ENCODE results near the gene S100A5.

Gene S100A5

DNA sequence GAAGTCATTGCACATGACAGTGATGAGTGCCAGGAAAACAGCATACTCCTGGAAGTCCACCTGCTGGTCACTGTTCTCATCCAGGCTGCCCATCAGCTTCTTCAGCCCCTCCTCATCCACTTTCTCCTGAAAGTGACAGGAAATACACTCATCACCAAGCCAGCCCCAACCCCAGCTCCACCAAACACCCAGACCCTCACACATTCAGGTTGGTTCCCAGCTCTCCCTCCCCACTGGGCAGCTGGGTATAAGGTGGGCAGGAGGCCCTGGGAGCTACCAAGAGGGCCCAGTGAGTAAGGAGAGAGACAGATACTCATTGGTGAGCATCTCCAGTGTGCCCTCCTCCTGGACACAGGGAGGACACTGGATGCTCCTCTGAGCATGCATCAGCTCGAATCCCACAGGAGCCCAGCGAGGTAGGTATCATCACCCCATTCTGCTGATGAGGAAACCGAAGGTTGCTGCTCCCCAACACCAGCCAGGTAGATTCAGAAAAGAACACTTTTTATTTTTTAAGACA, 20.8 kb upstream of the S100A5 start:
- no peak for DNase-seq
- peaks cover 2% of the 10 kb centered on the region for H3K4me1 ChIP-seq (ENCODE audit: control insufficient read depth, low read depth, low read length)
- H3K4me3 ChIP-seq (ENCODE audit: low read length), result no peak overlapping the region
- H3K79me1 ChIP-seq (ENCODE audit: low read length), result no peaks in the 10 kb centered on the region
- no peaks in the 10 kb centered on the region for H3K79me2 ChIP-seq (ENCODE audit: control insufficient read depth, insufficient read depth, low read length)
- H3K56ac ChIP-seq (ENCODE audit: low read length), result no peak overlapping the region
- no peaks in the 10 kb centered on the region for H3K27me3 ChIP-seq (ENCODE audit: insufficient read depth, low read length, poor library complexity)
- no peak overlapping the region for H3K18ac ChIP-seq (ENCODE audit: low read length)
- H2BK15ac ChIP-seq (replicated peaks; ENCODE audit: low read depth), result no peak overlapping the region
- no peak overlapping the region for H3K4me2 ChIP-seq (ENCODE audit: low read length)
- no peak overlapping the region for H3K9ac ChIP-seq (ENCODE audit: low read length)
- H3K36me3 ChIP-seq (ENCODE audit: control insufficient read depth, insufficient read depth, low read length), result no peaks in the 10 kb centered on the region
- no peak overlapping the region for H3K4ac ChIP-seq (ENCODE audit: low read depth, low read length)
- H4K5ac ChIP-seq (ENCODE audit: low read length), result no peak overlapping the region
- H4K8ac ChIP-seq (ENCODE audit: low read depth, low read length), result no peak overlapping the region
- no peak overlapping the region for H3K23ac ChIP-seq (ENCODE audit: low read length)
- H3K27ac ChIP-seq (ENCODE audit: low read depth, low read length), result no peak overlapping the region
- no peak overlapping the region for H2BK120ac ChIP-seq (ENCODE audit: low read depth, low read length)
- H2AK5ac ChIP-seq (ENCODE audit: low read length), result no peak overlapping the region
- no CpG with 5 or more reads among the region's 3 CpGs for WGBS (ENCODE audit: extremely low coverage, insufficient coverage, low lambda C conversion rate)
- H2BK5ac ChIP-seq (ENCODE audit: low read length), result no peak overlapping the region

DNA sequence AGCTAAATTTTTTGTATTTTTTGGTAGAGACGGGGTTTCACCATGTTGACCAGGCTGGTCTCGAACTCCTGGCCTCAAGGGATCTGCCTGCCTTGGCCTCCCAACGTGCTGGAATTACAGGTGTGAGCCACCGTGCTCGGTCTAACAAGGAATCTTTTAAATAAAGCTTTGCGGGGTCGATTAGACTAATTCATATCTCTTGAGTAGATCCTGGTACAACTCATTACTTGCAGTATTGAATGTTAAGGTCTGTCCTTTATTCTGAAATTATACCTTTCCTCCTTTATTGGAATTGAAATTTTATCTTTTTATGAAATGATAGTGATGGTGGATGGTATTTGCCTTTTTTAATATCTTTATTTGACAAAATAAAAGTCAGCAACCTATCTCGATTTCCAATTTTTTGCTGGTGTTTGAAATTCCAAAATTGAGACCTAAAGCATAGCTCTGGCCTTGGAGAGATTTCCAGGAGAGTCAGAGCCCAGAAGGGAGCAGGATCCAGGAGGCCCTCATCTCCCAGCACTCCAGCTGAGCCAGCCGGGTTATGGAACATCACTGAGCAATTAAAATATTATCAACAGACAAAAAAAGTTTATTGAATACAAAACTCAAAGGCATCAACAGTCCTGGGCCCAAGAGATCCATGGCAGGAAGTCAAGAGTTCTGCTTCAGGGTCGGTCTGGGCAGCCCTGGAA, 20.2 kb upstream of the S100A5 start:
- Histone ChIP-seq H3K4me3 (ENCODE audit: low read length) (no peak overlapping the region), H3K56ac (ENCODE audit: low read length) (no peak overlapping the region), H2BK120ac (ENCODE audit: low read depth, low read length) (no peak overlapping the region), H3K36me3 (ENCODE audit: control insufficient read depth, insufficient read depth, low read length) (no peaks in the 10 kb centered on the region), H3K4me1 (ENCODE audit: control insufficient read depth, low read depth, low read length) (peaks cover 2% of the 10 kb centered on the region), H3K27me3 (ENCODE audit: insufficient read depth, low read length, poor library complexity) (no peaks in the 10 kb centered on the region), H3K79me1 (ENCODE audit: low read length) (no peaks in the 10 kb centered on the region), H3K18ac (ENCODE audit: low read length) (no peak overlapping the region), H3K27ac (ENCODE audit: low read depth, low read length) (no peak overlapping the region), H3K79me2 (ENCODE audit: control insufficient read depth, insufficient read depth, low read length) (no peaks in the 10 kb centered on the region), H2BK5ac (ENCODE audit: low read length) (no peak overlapping the region), H3K9ac (ENCODE audit: low read length) (no peak overlapping the region), H4K8ac (ENCODE audit: low read depth, low read length) (no peak overlapping the region), H2BK15ac (replicated peaks; ENCODE audit: low read depth) (no peak overlapping the region), H3K23ac (ENCODE audit: low read length) (no peak overlapping the region), H2AK5ac (ENCODE audit: low read length) (no peak overlapping the region), H4K5ac (ENCODE audit: low read length) (no peak overlapping the region), H3K4me2 (ENCODE audit: low read length) (no peak overlapping the region), H3K4ac (ENCODE audit: low read depth, low read length) (no peak overlapping the region)
- DNase-seq, result no peak
- no CpG with 5 or more reads among the region's 10 CpGs for WGBS (ENCODE audit: extremely low coverage, insufficient coverage, low lambda C conversion rate)

DNA sequence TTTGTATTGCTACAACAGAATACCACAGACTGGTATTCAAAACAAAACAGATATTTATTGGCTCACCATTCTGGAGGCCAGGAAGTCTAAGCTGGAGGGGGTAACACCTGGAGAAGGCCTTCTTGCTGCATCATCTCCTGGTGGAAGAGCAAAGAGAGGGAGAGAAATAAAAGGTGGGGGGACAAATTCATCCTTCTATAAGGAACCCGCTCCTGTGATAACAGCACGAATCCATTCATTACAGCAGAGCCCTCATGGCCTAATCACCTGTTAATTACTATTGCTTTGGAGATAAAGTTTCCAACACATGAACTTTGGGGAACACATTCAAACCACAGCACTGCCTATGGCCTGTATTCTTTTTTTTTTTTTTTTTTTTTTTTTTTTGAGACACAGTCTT, 19.5 kb upstream of the S100A5 start:
- no peak overlapping the region for H3K27ac ChIP-seq (ENCODE audit: low read depth, low read length)
- no peaks in the 10 kb centered on the region for H3K27me3 ChIP-seq (ENCODE audit: insufficient read depth, low read length, poor library complexity)
- H3K36me3 ChIP-seq (ENCODE audit: control insufficient read depth, insufficient read depth, low read length), result no peaks in the 10 kb centered on the region
- no peak overlapping the region for H3K56ac ChIP-seq (ENCODE audit: low read length)
- H3K4ac ChIP-seq (ENCODE audit: low read depth, low read length), result no peak overlapping the region
- no peak overlapping the region for H2BK120ac ChIP-seq (ENCODE audit: low read depth, low read length)
- H2BK15ac ChIP-seq (replicated peaks; ENCODE audit: low read depth), result no peak overlapping the region
- no peak overlapping the region for H4K8ac ChIP-seq (ENCODE audit: low read depth, low read length)
- no peak overlapping the region for H2BK5ac ChIP-seq (ENCODE audit: low read length)
- no CpG with 5 or more reads among the region's 2 CpGs for WGBS (ENCODE audit: extremely low coverage, insufficient coverage, low lambda C conversion rate)
- H4K5ac ChIP-seq (ENCODE audit: low read length), result no peak overlapping the region
- H3K23ac ChIP-seq (ENCODE audit: low read length), result no peak overlapping the region
- no peak overlapping the region for H3K18ac ChIP-seq (ENCODE audit: low read length)
- no peaks in the 10 kb centered on the region for H3K79me2 ChIP-seq (ENCODE audit: control insufficient read depth, insufficient read depth, low read length)
- no peak overlapping the region for H3K4me2 ChIP-seq (ENCODE audit: low read length)
- H3K9ac ChIP-seq (ENCODE audit: low read length), result no peak overlapping the region
- no peak overlapping the region for H2AK5ac ChIP-seq (ENCODE audit: low read length)
- no peak for DNase-seq
- H3K4me3 ChIP-seq (ENCODE audit: low read length), result no peak overlapping the region
- no peaks in the 10 kb centered on the region for H3K79me1 ChIP-seq (ENCODE audit: low read length)
- H3K4me1 ChIP-seq (ENCODE audit: control insufficient read depth, low read depth, low read length), result no peaks in the 10 kb centered on the region

DNA sequence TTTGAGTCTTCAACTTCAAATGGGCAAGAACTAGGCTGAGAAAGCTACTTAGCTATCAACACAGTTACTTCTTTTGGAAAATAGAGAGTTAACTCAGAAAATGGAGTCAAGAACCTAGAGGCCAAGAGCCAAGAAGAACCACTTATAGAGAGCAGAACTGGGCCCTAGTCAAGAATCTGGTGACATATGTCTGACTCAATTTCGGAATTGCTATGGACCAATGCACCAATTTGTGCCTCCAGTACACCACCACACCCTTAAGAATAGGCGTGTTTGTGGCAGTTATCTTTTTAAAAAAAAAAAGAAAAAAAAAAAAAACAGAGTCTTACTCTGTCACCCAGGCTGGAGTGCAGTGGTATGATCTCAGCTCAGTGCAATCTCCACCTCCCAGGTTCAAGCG, 17.1 kb upstream of the S100A5 start:
- no peak overlapping the region for H3K23ac ChIP-seq (ENCODE audit: low read length)
- DNase-seq, result no peak
- no peak overlapping the region for H4K8ac ChIP-seq (ENCODE audit: low read depth, low read length)
- no peak overlapping the region for H3K56ac ChIP-seq (ENCODE audit: low read length)
- no peak overlapping the region for H4K5ac ChIP-seq (ENCODE audit: low read length)
- WGBS (ENCODE audit: extremely low coverage, insufficient coverage, low lambda C conversion rate), result no CpG with 5 or more reads among the region's 3 CpGs
- no peak overlapping the region for H2BK5ac ChIP-seq (ENCODE audit: low read length)
- H2AK5ac ChIP-seq (ENCODE audit: low read length), result no peak overlapping the region
- no peak overlapping the region for H3K4me2 ChIP-seq (ENCODE audit: low read length)
- no peaks in the 10 kb centered on the region for H3K79me2 ChIP-seq (ENCODE audit: control insufficient read depth, insufficient read depth, low read length)
- H3K79me1 ChIP-seq (ENCODE audit: low read length), result no peaks in the 10 kb centered on the region
- no peaks in the 10 kb centered on the region for H3K27me3 ChIP-seq (ENCODE audit: insufficient read depth, low read length, poor library complexity)
- H3K4ac ChIP-seq (ENCODE audit: low read depth, low read length), result no peak overlapping the region
- H3K36me3 ChIP-seq (ENCODE audit: control insufficient read depth, insufficient read depth, low read length), result no peaks in the 10 kb centered on the region
- no peak overlapping the region for H2BK120ac ChIP-seq (ENCODE audit: low read depth, low read length)
- H3K4me1 ChIP-seq (ENCODE audit: control insufficient read depth, low read depth, low read length), result no peaks in the 10 kb centered on the region
- H2BK15ac ChIP-seq (replicated peaks; ENCODE audit: low read depth), result no peak overlapping the region
- no peak overlapping the region for H3K9ac ChIP-seq (ENCODE audit: low read length)
- H3K27ac ChIP-seq (ENCODE audit: low read depth, low read length), result no peak overlapping the region
- no peak overlapping the region for H3K4me3 ChIP-seq (ENCODE audit: low read length)
- H3K18ac ChIP-seq (ENCODE audit: low read length), result no peak overlapping the region

DNA sequence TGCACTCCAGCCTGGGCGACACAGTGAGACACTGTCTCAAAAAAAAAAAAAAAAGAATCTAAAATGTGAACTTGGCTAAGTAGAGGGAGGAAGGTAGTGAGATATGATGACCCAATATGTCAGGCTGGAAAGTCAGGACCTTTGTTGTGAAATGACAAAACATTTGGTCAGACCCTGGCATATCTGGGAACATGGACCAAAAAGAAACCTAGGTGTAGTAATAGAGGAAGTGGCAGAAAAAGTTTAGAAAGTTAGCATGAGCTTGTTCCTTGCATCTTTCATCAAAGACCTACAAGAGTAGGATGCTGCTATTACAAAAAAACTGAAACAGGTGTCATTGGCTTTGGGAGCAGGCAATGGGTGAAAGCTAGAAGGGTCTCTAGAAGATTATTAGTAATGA, 15.6 kb upstream of the S100A5 start:
- no peak overlapping the region for H3K23ac ChIP-seq (ENCODE audit: low read length)
- H3K27me3 ChIP-seq (ENCODE audit: insufficient read depth, low read length, poor library complexity), result no peaks in the 10 kb centered on the region

More for the DNA sequence above, 15.6 kb upstream of the S100A5 start:
- no peak overlapping the region for H3K4me2 ChIP-seq (ENCODE audit: low read length)
- H2BK5ac ChIP-seq (ENCODE audit: low read length), result no peak overlapping the region
- H2BK15ac ChIP-seq (replicated peaks; ENCODE audit: low read depth), result no peak overlapping the region
- no peak for DNase-seq
- no peaks in the 10 kb centered on the region for H3K36me3 ChIP-seq (ENCODE audit: control insufficient read depth, insufficient read depth, low read length)
- no peak overlapping the region for H3K18ac ChIP-seq (ENCODE audit: low read length)
- H4K5ac ChIP-seq (ENCODE audit: low read length), result no peak overlapping the region
- no peaks in the 10 kb centered on the region for H3K4me1 ChIP-seq (ENCODE audit: control insufficient read depth, low read depth, low read length)
- no peak overlapping the region for H2AK5ac ChIP-seq (ENCODE audit: low read length)
- H2BK120ac ChIP-seq (ENCODE audit: low read depth, low read length), result no peak overlapping the region
- no peak overlapping the region for H3K27ac ChIP-seq (ENCODE audit: low read depth, low read length)
- WGBS (ENCODE audit: extremely low coverage, insufficient coverage, low lambda C conversion rate), result no CpG with 5 or more reads among the region's 1 CpG
- H3K4me3 ChIP-seq (ENCODE audit: low read length), result no peak overlapping the region
- H3K79me2 ChIP-seq (ENCODE audit: control insufficient read depth, insufficient read depth, low read length), result no peaks in the 10 kb centered on the region
- no peaks in the 10 kb centered on the region for H3K79me1 ChIP-seq (ENCODE audit: low read length)
- no peak overlapping the region for H3K56ac ChIP-seq (ENCODE audit: low read length)
- no peak overlapping the region for H3K4ac ChIP-seq (ENCODE audit: low read depth, low read length)
- no peak overlapping the region for H3K9ac ChIP-seq (ENCODE audit: low read length)
- H4K8ac ChIP-seq (ENCODE audit: low read depth, low read length), result no peak overlapping the region
